ENCODE measurements around the gene CLDN20.

CLDN20 gene

DNA sequence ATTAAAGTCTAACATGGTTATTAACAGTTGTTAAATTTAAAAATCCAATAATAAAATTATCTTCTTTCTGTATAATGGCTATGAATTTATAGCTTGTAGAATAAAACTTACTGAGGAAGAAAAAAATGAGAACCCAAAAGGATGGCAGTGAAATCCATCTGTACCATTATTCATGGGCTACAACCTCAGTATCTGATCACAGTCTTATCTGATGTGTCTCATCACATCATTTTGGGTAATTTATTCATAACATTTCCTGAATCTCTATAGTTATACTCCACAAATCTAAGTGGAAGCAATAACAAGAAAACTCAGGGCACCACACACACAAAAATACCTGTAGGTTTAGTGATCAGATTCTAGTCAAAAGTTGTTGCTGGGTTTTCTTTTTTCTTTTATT, 7.3 kb downstream of the CLDN20 start:
- ChIA-PET POLR2A (no interaction called here), CTCF (interaction anchor here (0.8 kb wide), 1 partner anchor 23 kb away, joined by 3 read pairs; no protein-coding TSS in a partner anchor)
- DNase-seq (ENCODE audit: extremely low spot score) = no peak
- no peak for TF ChIP-seq FOXA1 (IDR thresholded peaks at IDR 0.05)
- no peak for TF ChIP-seq SP1 (IDR thresholded peaks at IDR 0.05)
- no peak for TF ChIP-seq LEF1 (IDR thresholded peaks at IDR 0.05; ENCODE audit: borderline replicate concordance)
- TF ChIP-seq NFRKB (IDR thresholded peaks at IDR 0.05) = no peak
- TF ChIP-seq BHLHE40 (IDR thresholded peaks at IDR 0.05; ENCODE audit: borderline replicate concordance) = no peak
- no peak for TF ChIP-seq PKNOX1 (IDR thresholded peaks at IDR 0.05)
- no peak for TF ChIP-seq HDGF (IDR thresholded peaks at IDR 0.05; ENCODE audit: borderline replicate concordance)
- TF ChIP-seq SUZ12 (IDR thresholded peaks at IDR 0.05) = no peak
- no peak for TF ChIP-seq FOXK2 (IDR thresholded peaks at IDR 0.05)
- no peak for TF ChIP-seq ELF4 (IDR thresholded peaks at IDR 0.05)
- no peak for TF ChIP-seq FOXM1 (IDR thresholded peaks at IDR 0.05; ENCODE audit: borderline replicate concordance)
- no peak for TF ChIP-seq TARDBP (IDR thresholded peaks at IDR 0.05)
- TF ChIP-seq ARNT (IDR thresholded peaks at IDR 0.05) = no peak
- TF ChIP-seq L3MBTL2 (conservative IDR thresholded peaks at IDR 0.05) = no peak
- TF ChIP-seq CTBP1 (IDR thresholded peaks at IDR 0.05; ENCODE audit: borderline replicate concordance) = no peak
- no peak for TF ChIP-seq ZNF384 (IDR thresholded peaks at IDR 0.05)

GRCh38 chr6:155272353-155273232, 8.8 kb downstream of the CLDN20 start:
- CTCF ChIA-PET = interaction anchor here (0.9 kb wide), 1 partner anchor 27 kb away, joined by 3 read pairs; no protein-coding TSS in a partner anchor
- POLR2A ChIA-PET = no interaction called here
- TF ChIP-seq LEF1 (IDR thresholded peaks at IDR 0.05; ENCODE audit: borderline replicate concordance) (no peak), BHLHE40 (IDR thresholded peaks at IDR 0.05; ENCODE audit: borderline replicate concordance) (no peak), SUZ12 (IDR thresholded peaks at IDR 0.05) (no peak), ELF4 (IDR thresholded peaks at IDR 0.05) (no peak), FOXA1 (IDR thresholded peaks at IDR 0.05) (no peak), SP1 (IDR thresholded peaks at IDR 0.05) (no peak), ARNT (IDR thresholded peaks at IDR 0.05) (no peak), NFRKB (IDR thresholded peaks at IDR 0.05) (no peak), L3MBTL2 (conservative IDR thresholded peaks at IDR 0.05) (no peak), ZNF384 (IDR thresholded peaks at IDR 0.05) (no peak), CTBP1 (IDR thresholded peaks at IDR 0.05; ENCODE audit: borderline replicate concordance) (no peak), HDGF (IDR thresholded peaks at IDR 0.05; ENCODE audit: borderline replicate concordance) (no peak), PKNOX1 (IDR thresholded peaks at IDR 0.05) (no peak), FOXM1 (IDR thresholded peaks at IDR 0.05; ENCODE audit: borderline replicate concordance) (no peak), TARDBP (IDR thresholded peaks at IDR 0.05) (no peak), FOXK2 (IDR thresholded peaks at IDR 0.05) (no peak)
- no peak for DNase-seq (ENCODE audit: extremely low spot score)

DNA sequence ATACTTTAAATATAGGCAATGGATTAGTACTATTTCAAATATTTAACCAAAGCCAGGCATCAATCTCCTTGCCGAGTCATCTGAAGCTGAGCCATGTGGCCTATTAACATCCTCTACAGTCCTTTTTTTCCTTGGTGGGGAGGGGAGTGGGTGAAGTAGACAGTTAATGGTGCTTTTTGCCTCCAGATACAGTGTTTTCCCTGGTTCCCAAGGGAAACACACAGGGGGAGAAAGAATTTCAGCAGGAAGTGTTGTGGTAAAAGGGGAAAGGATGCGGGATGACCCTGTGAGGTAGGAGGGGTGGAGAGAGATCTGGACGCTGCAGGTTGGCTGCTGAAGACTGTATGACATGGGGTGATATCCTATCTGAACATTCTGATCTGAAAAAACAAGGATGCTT, 9.6 kb downstream of the CLDN20 start:
- TF ChIP-seq FOXA1 (IDR thresholded peaks at IDR 0.05) (no peak), L3MBTL2 (conservative IDR thresholded peaks at IDR 0.05) (no peak), ZNF384 (IDR thresholded peaks at IDR 0.05) (no peak), LEF1 (IDR thresholded peaks at IDR 0.05; ENCODE audit: borderline replicate concordance) (no peak), CTBP1 (IDR thresholded peaks at IDR 0.05; ENCODE audit: borderline replicate concordance) (no peak), FOXM1 (IDR thresholded peaks at IDR 0.05; ENCODE audit: borderline replicate concordance) (no peak), PKNOX1 (IDR thresholded peaks at IDR 0.05) (no peak), ELF4 (IDR thresholded peaks at IDR 0.05) (no peak), BHLHE40 (IDR thresholded peaks at IDR 0.05; ENCODE audit: borderline replicate concordance) (no peak), SUZ12 (IDR thresholded peaks at IDR 0.05) (no peak), TARDBP (IDR thresholded peaks at IDR 0.05) (no peak), NFRKB (IDR thresholded peaks at IDR 0.05) (no peak), HDGF (IDR thresholded peaks at IDR 0.05; ENCODE audit: borderline replicate concordance) (no peak), FOXK2 (IDR thresholded peaks at IDR 0.05) (no peak), ARNT (IDR thresholded peaks at IDR 0.05) (no peak), SP1 (IDR thresholded peaks at IDR 0.05) (no peak)
- DNase-seq (ENCODE audit: extremely low spot score) = no peak
- ChIA-PET POLR2A (no interaction called here), CTCF (no interaction called here)

GRCh38 chr6:155274106-155274505, 10.3 kb downstream of the CLDN20 start:
- DNase-seq (ENCODE audit: extremely low spot score) = no peak
- POLR2A ChIA-PET = no interaction called here
- no peak for TF ChIP-seq SP1 (IDR thresholded peaks at IDR 0.05)
- no peak for TF ChIP-seq NFRKB (IDR thresholded peaks at IDR 0.05)
- TF ChIP-seq BHLHE40 (IDR thresholded peaks at IDR 0.05; ENCODE audit: borderline replicate concordance) = no peak
- no peak for TF ChIP-seq SUZ12 (IDR thresholded peaks at IDR 0.05)
- TF ChIP-seq HDGF (IDR thresholded peaks at IDR 0.05; ENCODE audit: borderline replicate concordance) = no peak
- no peak for TF ChIP-seq FOXM1 (IDR thresholded peaks at IDR 0.05; ENCODE audit: borderline replicate concordance)
- TF ChIP-seq ELF4 (IDR thresholded peaks at IDR 0.05) = no peak
- TF ChIP-seq FOXA1 (IDR thresholded peaks at IDR 0.05) = no peak
- TF ChIP-seq ZNF384 (IDR thresholded peaks at IDR 0.05) = no peak
- TF ChIP-seq LEF1 (IDR thresholded peaks at IDR 0.05; ENCODE audit: borderline replicate concordance) = no peak
- no peak for TF ChIP-seq FOXK2 (IDR thresholded peaks at IDR 0.05)
- TF ChIP-seq TARDBP (IDR thresholded peaks at IDR 0.05) = no peak
- TF ChIP-seq PKNOX1 (IDR thresholded peaks at IDR 0.05) = no peak
- TF ChIP-seq CTBP1 (IDR thresholded peaks at IDR 0.05; ENCODE audit: borderline replicate concordance) = no peak
- no peak for TF ChIP-seq L3MBTL2 (conservative IDR thresholded peaks at IDR 0.05)
- no peak for TF ChIP-seq ARNT (IDR thresholded peaks at IDR 0.05)
- CTCF ChIA-PET = no interaction called here

All from HEK293T (cell line).